Neural cell (in vitro differentiated cells): ENCODE measurements around the gene UPF3A. TPM values are rescaled to one million over a fixed set of nuclear protein-coding genes. Genes with fewer than 3 reads are reported as not detected.
A peak's percentile ranks its signal among the peaks of the same experiment; 100 is the strongest.

ENCODE experiments used
- H2AFZ ChIP-seq: fragments of 200-600, 300-800 bp; sonication (generic), shearing (Covaris generic); 2 replicates; pipeline ENCODE4 v1.6.0; 2014; ENCODE audit warnings: low read depth, mild to moderate bottlenecking, antibody characterized with exemption, low read length, moderate library complexity
- H3F3A ChIP-seq: fragments of 200-600 bp; shearing (Covaris generic); 2 replicates; pipeline ENCODE4 v1.6.1; 2016; ENCODE audit warnings: mild to moderate bottlenecking, moderate library complexity, mixed read lengths, antibody characterized with exemption, low read length; ENCODE audit not compliant: insufficient read depth, poor library complexity, severe bottlenecking
- H3K27ac ChIP-seq: fragments of 200-600, 300-800 bp; sonication (generic), shearing (Covaris generic); 2 replicates; pipeline ENCODE4 v1.5.1; 2014; ENCODE audit warnings: mild to moderate bottlenecking, low read length, moderate library complexity
- H3K27me3 ChIP-seq: fragments of 300-800, 200-600 bp; sonication (generic), shearing (Covaris generic); 2 replicates; pipeline ENCODE4 v1.6.0; 2014; ENCODE audit warnings: mild to moderate bottlenecking, low read depth, low read length, moderate library complexity; ENCODE audit not compliant: insufficient read depth
- H3K36me3 ChIP-seq: fragments of 300-800, 200-600 bp; sonication (generic), shearing (Covaris generic); 2 replicates; pipeline ENCODE4 v1.5.1; 2014; ENCODE audit warnings: mild to moderate bottlenecking, antibody characterized with exemption, low read length, moderate library complexity; ENCODE audit not compliant: insufficient read depth
- H3K4me2 ChIP-seq: fragments of 300-800, 200-600 bp; sonication (generic), shearing (Covaris generic); 2 replicates; pipeline ENCODE4 v1.6.0; 2014; ENCODE audit warnings: mild to moderate bottlenecking, low read length
- H3K4me3 ChIP-seq: fragments of 300-800, 200-600 bp; sonication (generic), shearing (Covaris generic); 2 replicates; pipeline ENCODE4 v1.5.1; 2014; ENCODE audit warnings: mild to moderate bottlenecking, low read length, moderate library complexity
- H3K79me2 ChIP-seq: fragments of 200-600 bp; shearing (Covaris generic); replicated peaks from 2 replicates; pipeline ENCODE4 v1.6.0; 2014; ENCODE audit warnings: mild to moderate bottlenecking, low read length, moderate library complexity; ENCODE audit not compliant: insufficient read depth
- H3K9ac ChIP-seq: fragments of 300-800, 200-600 bp; sonication (generic), shearing (Covaris generic); 2 replicates; pipeline ENCODE4 v1.6.1; 2016; ENCODE audit warnings: mild to moderate bottlenecking, low read length, mixed read lengths
- H3K9me2 ChIP-seq: fragments of 200-600 bp; shearing (Covaris generic); 2 replicates; pipeline ENCODE4 v1.6.1; 2016; ENCODE audit warnings: mild to moderate bottlenecking, low read length, mixed read lengths; ENCODE audit not compliant: insufficient read depth
- H3K9me3 ChIP-seq: fragments of 200-600, 300-800 bp; sonication (generic), shearing (Covaris generic); 2 replicates; pipeline ENCODE4 v1.6.1; 2016; ENCODE audit warnings: mild to moderate bottlenecking, mixed run types, low read length, moderate library complexity, mixed read lengths
- H4K20me1 ChIP-seq: fragments of 200-600 bp; shearing (Covaris generic); 2 replicates; pipeline ENCODE4 v1.6.1; 2016; ENCODE audit warnings: mild to moderate bottlenecking, mixed run types; ENCODE audit not compliant: insufficient read depth
- EP300 ChIP-seq: fragments of 450-650 bp; conservative IDR thresholded peaks from 2 replicates; pipeline ENCODE4 v1.6.1; 2014; ENCODE audit warnings: antibody characterized with exemption, mild to moderate bottlenecking, moderate library complexity; ENCODE audit not compliant: poor library complexity, severe bottlenecking
- EZH2 ChIP-seq: fragments of 200-600, 300-800 bp; shearing (Covaris generic), sonication (generic); IDR thresholded peaks from 2 replicates; pipeline ENCODE4 v1.6.1; 2014; ENCODE audit warnings: antibody characterized with exemption, low read length, borderline replicate concordance, mild to moderate bottlenecking; ENCODE audit not compliant: insufficient read depth, poor library complexity, severe bottlenecking
- MXI1 ChIP-seq: fragments of 450-650 bp; conservative IDR thresholded peaks from 2 replicates; pipeline ENCODE4 v1.6.1; 2014; ENCODE audit warnings: antibody characterized with exemption, mild to moderate bottlenecking; ENCODE audit not compliant: poor library complexity, severe bottlenecking
- POLR2AphosphoS5 ChIP-seq: IDR thresholded peaks from 2 replicates; pipeline ENCODE4 v1.6.1; 2012
- RAD21 ChIP-seq: fragments of 450-650 bp; conservative IDR thresholded peaks from 2 replicates; pipeline ENCODE4 v1.6.1; 2014; ENCODE audit warnings: antibody characterized with exemption, mild to moderate bottlenecking, moderate library complexity
- SMC3 ChIP-seq: fragments of 450-650 bp; conservative IDR thresholded peaks from 2 replicates; pipeline ENCODE4 v1.6.1; 2014; ENCODE audit warnings: antibody characterized with exemption, mild to moderate bottlenecking, moderate library complexity; ENCODE audit not compliant: poor library complexity
- TAF1 ChIP-seq: IDR thresholded peaks from 2 replicates; pipeline ENCODE4 v1.6.1; 2012; ENCODE audit warnings: low read depth
- polyA plus RNA-seq: library from polyadenylated mRNA; depleted of rRNA; stranded (reverse); fragments of >200 nt; gene quantifications from 2 replicates; pipeline ENCODE4 v1.2.3, GENCODE V29; 2014
- TF ChIP-seq, protein P1 (sequence below): fragments of 450-650 bp; IDR thresholded peaks from 2 replicates; pipeline ENCODE4 v1.5.1; 2014; ENCODE audit warnings: antibody characterized with exemption, mild to moderate bottlenecking, moderate library complexity; ENCODE audit not compliant: poor library complexity, severe bottlenecking
- TF ChIP-seq, protein P2 (sequence below): IDR thresholded peaks from 2 replicates; pipeline ENCODE4 v1.6.1; 2012; ENCODE audit warnings: borderline replicate concordance

UPF3A gene
- polyA plus RNA-seq, 1 donor from 2014 or later, result 277 TPM

DNA sequence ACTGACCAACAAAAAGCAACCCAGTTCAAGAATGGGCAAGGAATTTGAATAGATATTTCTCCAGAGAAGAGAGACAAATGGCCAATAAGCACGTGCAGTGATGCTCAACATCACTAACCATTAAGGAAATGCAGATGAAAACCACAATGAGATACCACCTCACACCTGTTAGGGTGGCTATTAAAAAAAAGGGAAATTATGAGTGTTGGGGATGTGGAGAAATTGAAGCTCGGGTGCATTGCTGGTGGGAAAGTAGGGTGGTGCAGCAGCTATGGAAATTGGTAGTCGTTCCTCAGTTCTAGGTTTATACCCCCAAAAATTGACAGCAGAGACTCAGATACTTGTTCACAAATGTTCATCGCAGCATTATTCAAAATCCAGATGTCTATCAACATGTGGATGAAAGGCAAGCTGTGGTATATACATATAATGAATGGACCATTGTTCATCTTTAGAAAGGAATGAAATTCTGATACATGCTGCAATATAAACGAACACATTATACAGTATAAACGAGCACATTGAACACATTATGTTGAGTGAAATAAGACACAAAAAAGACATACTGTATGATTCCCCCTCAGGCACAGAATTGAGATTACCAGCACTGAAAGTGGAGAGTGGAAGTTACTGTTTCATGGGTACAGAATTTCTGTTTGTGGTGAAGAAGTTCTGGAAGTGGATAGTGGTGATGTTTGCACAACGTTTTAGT lies 33.8 kb downstream of the UPF3A start:
- Histone ChIP-seq H3K9ac (peak overlapping the region; percentile 85), H2AFZ (peak overlapping the region; percentile 5), H3K79me2 (peaks cover 55% of the 10 kb centered on the region), H3F3A (no peaks in the 10 kb centered on the region), H3K9me3 (no peaks in the 10 kb centered on the region), H3K9me2 (no peaks in the 10 kb centered on the region), H3K27ac (peak overlapping the region; percentile 75), H4K20me1 (no peaks in the 10 kb centered on the region), H3K27me3 (no peaks in the 10 kb centered on the region), H3K36me3 (no peaks in the 10 kb centered on the region), H3K4me3 (peak overlapping the region; percentile 74), H3K4me2 (peak overlapping the region; percentile 91)
- peak; percentile 7 for TF ChIP-seq MXI1
- TF ChIP-seq POLR2AphosphoS5, result no peak

DNA sequence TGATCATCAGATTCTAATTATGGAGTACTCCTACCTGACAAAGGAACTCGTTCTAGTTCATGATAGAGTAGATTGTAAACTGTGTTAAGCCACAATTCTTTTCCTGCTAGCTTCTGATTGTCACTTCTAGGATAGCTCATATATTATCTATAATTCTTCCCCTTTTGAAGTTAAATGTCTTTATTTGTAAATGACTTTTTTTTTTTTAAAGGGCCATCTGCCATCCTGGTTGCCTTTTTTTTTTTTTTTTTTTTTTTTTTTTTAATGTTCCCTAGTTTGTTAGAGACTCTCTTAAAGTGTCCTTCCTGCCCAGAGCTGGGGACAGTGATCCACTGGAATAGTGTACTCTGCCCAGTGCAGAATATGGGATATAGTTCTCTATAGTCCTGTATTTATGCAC lies 37.2 kb downstream of the UPF3A start:
- TF ChIP-seq TAF1 (no peak), EP300 (no peak), POLR2AphosphoS5 (no peak), SMC3 (no peak), EZH2 (no peak), RAD21 (no peak), MXI1 (no peak)
- TF ChIP-seq, protein P1, sequence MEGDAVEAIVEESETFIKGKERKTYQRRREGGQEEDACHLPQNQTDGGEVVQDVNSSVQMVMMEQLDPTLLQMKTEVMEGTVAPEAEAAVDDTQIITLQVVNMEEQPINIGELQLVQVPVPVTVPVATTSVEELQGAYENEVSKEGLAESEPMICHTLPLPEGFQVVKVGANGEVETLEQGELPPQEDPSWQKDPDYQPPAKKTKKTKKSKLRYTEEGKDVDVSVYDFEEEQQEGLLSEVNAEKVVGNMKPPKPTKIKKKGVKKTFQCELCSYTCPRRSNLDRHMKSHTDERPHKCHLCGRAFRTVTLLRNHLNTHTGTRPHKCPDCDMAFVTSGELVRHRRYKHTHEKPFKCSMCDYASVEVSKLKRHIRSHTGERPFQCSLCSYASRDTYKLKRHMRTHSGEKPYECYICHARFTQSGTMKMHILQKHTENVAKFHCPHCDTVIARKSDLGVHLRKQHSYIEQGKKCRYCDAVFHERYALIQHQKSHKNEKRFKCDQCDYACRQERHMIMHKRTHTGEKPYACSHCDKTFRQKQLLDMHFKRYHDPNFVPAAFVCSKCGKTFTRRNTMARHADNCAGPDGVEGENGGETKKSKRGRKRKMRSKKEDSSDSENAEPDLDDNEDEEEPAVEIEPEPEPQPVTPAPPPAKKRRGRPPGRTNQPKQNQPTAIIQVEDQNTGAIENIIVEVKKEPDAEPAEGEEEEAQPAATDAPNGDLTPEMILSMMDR, result no peak
- TF ChIP-seq, protein P2, sequence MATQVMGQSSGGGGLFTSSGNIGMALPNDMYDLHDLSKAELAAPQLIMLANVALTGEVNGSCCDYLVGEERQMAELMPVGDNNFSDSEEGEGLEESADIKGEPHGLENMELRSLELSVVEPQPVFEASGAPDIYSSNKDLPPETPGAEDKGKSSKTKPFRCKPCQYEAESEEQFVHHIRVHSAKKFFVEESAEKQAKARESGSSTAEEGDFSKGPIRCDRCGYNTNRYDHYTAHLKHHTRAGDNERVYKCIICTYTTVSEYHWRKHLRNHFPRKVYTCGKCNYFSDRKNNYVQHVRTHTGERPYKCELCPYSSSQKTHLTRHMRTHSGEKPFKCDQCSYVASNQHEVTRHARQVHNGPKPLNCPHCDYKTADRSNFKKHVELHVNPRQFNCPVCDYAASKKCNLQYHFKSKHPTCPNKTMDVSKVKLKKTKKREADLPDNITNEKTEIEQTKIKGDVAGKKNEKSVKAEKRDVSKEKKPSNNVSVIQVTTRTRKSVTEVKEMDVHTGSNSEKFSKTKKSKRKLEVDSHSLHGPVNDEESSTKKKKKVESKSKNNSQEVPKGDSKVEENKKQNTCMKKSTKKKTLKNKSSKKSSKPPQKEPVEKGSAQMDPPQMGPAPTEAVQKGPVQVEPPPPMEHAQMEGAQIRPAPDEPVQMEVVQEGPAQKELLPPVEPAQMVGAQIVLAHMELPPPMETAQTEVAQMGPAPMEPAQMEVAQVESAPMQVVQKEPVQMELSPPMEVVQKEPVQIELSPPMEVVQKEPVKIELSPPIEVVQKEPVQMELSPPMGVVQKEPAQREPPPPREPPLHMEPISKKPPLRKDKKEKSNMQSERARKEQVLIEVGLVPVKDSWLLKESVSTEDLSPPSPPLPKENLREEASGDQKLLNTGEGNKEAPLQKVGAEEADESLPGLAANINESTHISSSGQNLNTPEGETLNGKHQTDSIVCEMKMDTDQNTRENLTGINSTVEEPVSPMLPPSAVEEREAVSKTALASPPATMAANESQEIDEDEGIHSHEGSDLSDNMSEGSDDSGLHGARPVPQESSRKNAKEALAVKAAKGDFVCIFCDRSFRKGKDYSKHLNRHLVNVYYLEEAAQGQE, result no peak
- H3K9me2 ChIP-seq, result no peaks in the 10 kb centered on the region
- no peak overlapping the region for H3K4me3 ChIP-seq
- H3K4me2 ChIP-seq, result no peak overlapping the region
- no peaks in the 10 kb centered on the region for H3K27me3 ChIP-seq
- H3K9ac ChIP-seq, result no peak overlapping the region
- no peak overlapping the region for H2AFZ ChIP-seq
- no peaks in the 10 kb centered on the region for H3F3A ChIP-seq
- peaks cover 56% of the 10 kb centered on the region for H3K79me2 ChIP-seq
- no peaks in the 10 kb centered on the region for H3K9me3 ChIP-seq
- no peaks in the 10 kb centered on the region for H4K20me1 ChIP-seq
- H3K27ac ChIP-seq, result no peak overlapping the region
- peaks cover 5% of the 10 kb centered on the region for H3K36me3 ChIP-seq
